Measurements from ENCODE around the gene F10.

Gene F10

DNA sequence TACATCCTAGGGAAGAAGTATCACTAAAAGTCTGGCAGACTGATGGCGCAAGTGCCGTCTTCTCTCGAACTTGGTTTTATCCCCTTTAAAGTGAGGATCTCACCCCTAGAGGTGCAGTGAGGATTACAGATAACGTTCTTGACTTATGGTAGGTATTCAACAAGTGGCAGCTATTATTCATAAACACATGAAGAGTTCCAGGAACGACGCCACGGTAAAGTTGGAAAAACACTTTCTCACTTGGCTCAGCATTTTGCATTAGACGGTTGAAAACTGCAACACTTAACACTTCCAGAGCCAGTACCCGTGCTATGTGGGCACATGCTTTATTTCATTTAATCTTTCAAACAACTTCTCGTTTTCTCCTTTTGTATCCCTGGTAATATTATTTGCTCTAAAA lies 44.6 kb downstream of the F10 start:
- no peak overlapping the region for H3K27ac ChIP-seq
- TF ChIP-seq, protein P1, sequence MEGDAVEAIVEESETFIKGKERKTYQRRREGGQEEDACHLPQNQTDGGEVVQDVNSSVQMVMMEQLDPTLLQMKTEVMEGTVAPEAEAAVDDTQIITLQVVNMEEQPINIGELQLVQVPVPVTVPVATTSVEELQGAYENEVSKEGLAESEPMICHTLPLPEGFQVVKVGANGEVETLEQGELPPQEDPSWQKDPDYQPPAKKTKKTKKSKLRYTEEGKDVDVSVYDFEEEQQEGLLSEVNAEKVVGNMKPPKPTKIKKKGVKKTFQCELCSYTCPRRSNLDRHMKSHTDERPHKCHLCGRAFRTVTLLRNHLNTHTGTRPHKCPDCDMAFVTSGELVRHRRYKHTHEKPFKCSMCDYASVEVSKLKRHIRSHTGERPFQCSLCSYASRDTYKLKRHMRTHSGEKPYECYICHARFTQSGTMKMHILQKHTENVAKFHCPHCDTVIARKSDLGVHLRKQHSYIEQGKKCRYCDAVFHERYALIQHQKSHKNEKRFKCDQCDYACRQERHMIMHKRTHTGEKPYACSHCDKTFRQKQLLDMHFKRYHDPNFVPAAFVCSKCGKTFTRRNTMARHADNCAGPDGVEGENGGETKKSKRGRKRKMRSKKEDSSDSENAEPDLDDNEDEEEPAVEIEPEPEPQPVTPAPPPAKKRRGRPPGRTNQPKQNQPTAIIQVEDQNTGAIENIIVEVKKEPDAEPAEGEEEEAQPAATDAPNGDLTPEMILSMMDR (conservative IDR thresholded peaks at IDR 0.05) = no peak

DNA sequence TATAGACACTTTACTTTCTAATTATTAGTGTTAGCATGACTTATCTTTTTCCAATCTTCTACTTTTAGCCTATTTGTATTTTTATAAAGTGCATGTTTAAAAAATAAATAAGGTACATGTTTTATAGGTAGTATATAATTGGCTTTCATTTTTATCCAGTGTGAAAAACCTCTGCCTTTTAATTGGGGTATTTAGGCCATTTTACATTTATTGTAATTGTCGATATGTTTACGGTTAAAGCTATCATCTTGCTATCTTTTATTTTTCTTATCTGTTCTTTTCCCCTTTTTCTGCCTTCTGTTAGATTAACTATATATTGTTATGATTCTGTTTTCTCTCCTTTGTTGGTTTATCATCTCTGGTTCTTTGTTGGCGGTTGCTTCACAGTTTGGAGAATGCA lies 45.0 kb downstream of the F10 start:
- TF ChIP-seq, protein P1 (conservative IDR thresholded peaks at IDR 0.05) = no peak

DNA sequence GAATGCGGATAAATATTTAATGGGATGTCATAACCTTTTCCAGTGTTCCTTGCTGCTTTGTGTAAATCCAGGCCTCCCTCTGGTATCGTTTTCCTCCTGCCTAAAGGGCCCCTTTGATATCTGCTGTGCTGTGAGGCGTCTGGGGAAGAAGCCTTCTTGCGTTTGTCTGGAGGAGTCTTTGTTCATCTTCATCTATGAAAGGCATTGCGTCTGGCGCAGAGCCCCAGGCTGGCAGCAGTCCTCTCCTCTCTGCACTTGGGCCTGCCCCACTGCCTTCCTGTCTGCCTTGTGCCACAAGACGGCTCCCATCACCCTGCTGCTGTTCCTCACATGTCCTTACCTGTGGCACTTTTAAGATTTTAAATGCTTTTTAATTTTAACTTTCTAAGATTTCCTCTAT lies 45.6 kb downstream of the F10 start:
- TF ChIP-seq, protein P1 (conservative IDR thresholded peaks at IDR 0.05) = no peak
- H3K27ac ChIP-seq = no peak overlapping the region

More for the DNA sequence above, 45.0 kb downstream of the F10 start:
- no peak overlapping the region for H3K27ac ChIP-seq

DNA sequence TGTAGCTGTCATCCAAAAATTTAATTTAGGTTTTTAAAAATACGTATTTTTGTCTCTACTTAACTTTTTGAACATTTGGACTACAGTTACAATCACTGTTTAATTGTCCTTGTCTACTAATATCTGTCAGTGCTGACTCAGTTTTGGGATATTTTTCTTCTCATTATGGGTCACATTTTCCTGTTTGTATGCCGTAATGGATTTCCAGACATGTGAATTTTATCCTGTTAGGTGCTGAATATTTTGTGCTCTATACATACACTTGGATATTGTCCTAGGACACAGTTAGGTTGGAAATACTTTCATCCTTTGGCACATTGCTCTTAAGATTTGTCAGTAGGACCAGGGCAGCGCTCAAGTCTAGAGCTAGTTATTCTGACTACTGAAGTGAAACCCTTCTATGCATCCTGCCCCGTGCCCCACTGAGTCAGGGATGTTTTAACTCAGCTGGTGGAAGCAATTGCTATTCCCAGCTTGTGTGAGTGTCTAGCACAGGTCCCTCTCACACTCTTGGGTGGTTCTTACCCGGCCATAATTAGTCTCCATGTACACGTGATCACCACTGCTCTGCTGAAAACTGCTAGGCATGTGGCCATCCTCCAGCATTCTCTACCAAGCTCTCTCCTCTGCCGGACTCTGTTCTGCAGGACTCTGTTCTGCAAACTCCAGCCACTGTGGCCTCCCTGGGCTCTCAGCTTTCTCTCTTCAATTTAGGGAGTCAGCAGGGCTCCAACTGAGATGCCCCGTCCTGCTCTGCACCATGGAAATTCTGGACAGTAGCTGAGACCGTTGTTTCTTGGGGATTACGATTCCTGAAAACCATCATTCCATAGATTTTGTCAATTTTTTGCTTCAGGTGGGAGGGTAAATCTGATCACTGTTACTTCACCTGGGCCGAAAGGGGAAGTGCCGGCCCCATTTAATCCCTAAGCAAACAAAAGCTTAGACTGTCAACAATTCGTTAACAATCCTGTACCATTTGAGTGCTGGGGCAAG lies 47.0 kb downstream of the F10 start:
- TF ChIP-seq, protein P1 (conservative IDR thresholded peaks at IDR 0.05) = no peak
- peak overlapping the region; percentile 86 for H3K27ac ChIP-seq

DNA sequence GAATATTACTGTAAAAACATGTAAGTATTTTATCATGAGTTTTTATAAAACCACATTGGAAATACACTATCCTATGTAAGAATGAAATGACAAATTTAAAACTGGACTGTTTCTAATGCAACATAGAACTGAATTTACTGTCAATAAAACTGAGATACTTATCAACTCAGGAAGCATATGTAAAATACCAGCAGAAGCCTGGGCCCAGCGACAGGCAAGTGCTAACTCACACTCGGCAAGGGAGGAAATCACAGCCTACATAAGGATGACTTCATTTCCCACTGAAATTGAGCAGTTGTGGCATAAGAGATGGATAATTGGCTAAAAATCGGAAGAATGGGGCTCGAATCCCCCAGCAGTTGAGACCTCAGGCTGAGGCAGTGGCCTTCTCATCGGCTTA lies 47.9 kb downstream of the F10 start:
- H3K27ac ChIP-seq = peak overlapping the region; percentile 86
- TF ChIP-seq, protein P1 (conservative IDR thresholded peaks at IDR 0.05) = no peak

DNA sequence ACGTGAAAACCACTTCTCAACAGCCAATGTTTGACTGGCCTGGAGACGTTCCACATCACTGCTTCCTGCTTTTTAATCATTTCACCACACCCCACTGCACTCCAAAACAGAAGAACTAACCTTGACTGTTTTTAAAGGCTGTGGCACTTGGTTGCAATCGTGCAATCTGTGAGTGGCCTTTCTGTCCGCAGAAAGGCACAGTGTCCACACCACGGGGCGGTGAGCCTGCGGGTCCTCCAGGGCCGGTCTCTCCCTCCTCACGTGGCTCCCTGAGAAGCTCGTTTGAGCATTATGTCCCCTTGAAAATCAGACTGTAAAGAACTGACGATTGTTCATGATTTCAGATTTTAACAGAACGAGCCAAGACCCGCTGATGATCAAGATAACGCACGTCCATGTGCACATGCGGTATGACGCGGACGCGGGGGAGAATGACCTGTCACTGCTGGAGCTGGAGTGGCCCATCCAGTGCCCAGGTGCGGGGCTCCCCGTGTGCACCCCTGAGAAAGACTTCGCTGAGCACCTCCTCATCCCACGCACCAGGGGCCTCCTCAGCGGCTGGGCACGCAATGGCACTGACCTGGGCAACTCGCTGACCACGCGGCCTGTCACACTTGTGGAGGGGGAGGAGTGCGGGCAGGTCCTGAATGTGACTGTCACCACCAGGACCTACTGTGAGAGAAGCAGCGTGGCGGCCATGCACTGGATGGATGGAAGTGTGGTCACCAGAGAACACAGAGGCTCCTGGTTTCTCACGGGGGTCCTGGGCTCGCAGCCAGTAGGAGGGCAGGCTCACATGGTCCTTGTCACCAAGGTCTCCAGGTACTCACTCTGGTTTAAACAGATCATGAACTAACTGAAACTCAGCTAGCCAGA lies 48.9 kb downstream of the F10 start:
- peak overlapping the region; percentile 86 for H3K27ac ChIP-seq
- TF ChIP-seq, protein P1 (conservative IDR thresholded peaks at IDR 0.05) = no peak

DNA sequence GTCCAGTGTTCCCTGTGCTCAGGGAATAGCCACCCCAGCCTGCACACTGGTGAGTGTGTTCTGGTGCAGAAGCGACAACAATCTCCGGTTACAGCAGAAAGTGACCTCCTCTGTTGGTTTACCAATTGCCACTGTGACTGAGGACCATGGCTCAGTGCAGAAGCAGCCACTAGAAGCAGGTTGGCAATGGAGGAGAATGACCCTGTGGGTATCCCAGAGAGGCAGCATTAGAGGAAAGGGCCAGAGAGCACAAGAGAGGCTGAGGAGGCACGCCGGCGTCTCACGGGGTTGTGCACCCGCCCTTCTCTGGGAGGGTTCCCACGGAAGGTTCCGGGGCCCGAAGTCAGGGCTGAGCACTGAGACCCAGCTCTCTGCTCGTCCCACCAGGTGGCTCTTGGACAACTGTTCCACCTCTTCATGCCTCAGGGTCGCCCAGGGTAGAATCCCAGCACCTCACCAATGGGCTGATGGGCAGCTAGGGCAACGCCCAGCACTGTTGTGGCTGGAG lies 49.9 kb downstream of the F10 start:
- H3K27ac ChIP-seq = peak overlapping the region; percentile 86
- TF ChIP-seq, protein P1 (conservative IDR thresholded peaks at IDR 0.05) = no peak

Data from VCaP (cell line).